GM12878 (cell line): ENCODE data around the gene PRKX. TPM values are rescaled to one million over a fixed set of nuclear protein-coding genes. Genes with fewer than 3 reads are reported as not detected.

Source experiments
- ATAC-seq: fragments of 200-7000 bp; cut with Tn5 transposase; 3 replicates; pipeline ENCODE4 v1.9.1; 2020; ENCODE audit warnings: mild to moderate bottlenecking, moderate library complexity
- BruUV-seq: library from RNA; stranded (reverse); fragments of 400-500 nt; replicated peaks from 2 replicates; lab custom pipeline; 2021; lab: Mats Ljungman, UMichigan
- CTCF ChIA-PET: fragments of 300-600 bp; sonication (Branson Sonifier 250); formaldehyde crosslinking; extraction: SDS; loops from one replicate; lab custom pipeline; 2021; ENCODE audit warnings: inconsistent platforms; lab: Yijun Ruan, JAX
- POLR2A ChIA-PET: fragments of 350-600 bp; formaldehyde crosslinking; extraction: SDS; loops from one replicate; lab custom pipeline; 2021; ENCODE audit warnings: inconsistent platforms; lab: Charles Lee
- RAD21 ChIA-PET: fragments of 300-600 bp; sonication (Branson Sonifier 250); formaldehyde crosslinking; loops from one replicate; lab custom pipeline; 2023; ENCODE audit warnings: antibody characterized with exemption; ENCODE audit not compliant: unreplicated experiment; lab: Charles Lee
- SMC1A ChIA-PET: fragments of 300-600 bp; sonication (Branson Sonifier 250); formaldehyde crosslinking; loops from one replicate; lab custom pipeline; 2023; ENCODE audit not compliant: unreplicated experiment, uncharacterized antibody; lab: Charles Lee
- DNase-seq: peaks from one replicate; pipeline ENCODE4 v3.0.0-alpha.2; 2011; ENCODE audit warnings: low read depth, low spot score
- FAIRE-seq: peaks from 3 replicates; lab custom pipeline; 2011; peaks lifted over from hg19 to GRCh38; lab: Jason Lieb, UNC
- H2AFZ ChIP-seq: 2 replicates; pipeline ENCODE4 v1.6.0; 2011; ENCODE audit warnings: low read depth, low read length, control low read depth; ENCODE audit not compliant: control insufficient read depth
- H3K27ac ChIP-seq: 2 replicates; pipeline ENCODE4 v1.5.1; 2011; ENCODE audit warnings: control low read depth; ENCODE audit not compliant: control insufficient read depth, insufficient read depth
- H3K27me3 ChIP-seq, 2 experiments: replicated peaks in 1 of 2; 2 replicates each; pipeline versions ENCODE4 v1.6.0 to v1.6.1; 2011; ENCODE audit warnings: low read length in 1 of 2; ENCODE audit not compliant: control insufficient read depth in 2 of 2, insufficient read depth in 2 of 2
- H3K36me3 ChIP-seq, 2 experiments: 2 replicates each; pipeline ENCODE4 v1.5.1; 2011; ENCODE audit warnings: low read length in 1 of 2; ENCODE audit not compliant: control insufficient read depth in 2 of 2, insufficient read depth in 2 of 2
- H3K4me1 ChIP-seq: 2 replicates; pipeline ENCODE4 v1.6.1; 2011; ENCODE audit warnings: mild to moderate bottlenecking, low read length, moderate library complexity, mixed read lengths; ENCODE audit not compliant: control insufficient read depth, insufficient read depth
- H3K4me2 ChIP-seq: 2 replicates; pipeline ENCODE4 v1.6.0; 2011; ENCODE audit warnings: control low read depth; ENCODE audit not compliant: control insufficient read depth, insufficient read depth
- H3K4me3 ChIP-seq: fragments of 200-600 bp; sonication (generic); 2 replicates; pipeline ENCODE4 v1.5.1; 2016
- H3K79me2 ChIP-seq: 2 replicates; pipeline ENCODE4 v1.6.0; 2011; ENCODE audit warnings: low read length; ENCODE audit not compliant: control insufficient read depth, insufficient read depth
- H3K9ac ChIP-seq: 2 replicates; pipeline ENCODE4 v1.8.0; 2011; ENCODE audit warnings: low read length, control low read depth, mixed read lengths; ENCODE audit not compliant: control insufficient read depth, insufficient read depth
- H3K9me3 ChIP-seq: replicated peaks from 3 replicates; pipeline ENCODE4 v1.5.1; 2011; ENCODE audit warnings: mild to moderate bottlenecking, low read length; ENCODE audit not compliant: control insufficient read depth, insufficient read depth
- H4K20me1 ChIP-seq: 2 replicates; pipeline ENCODE4 v1.6.0; 2011; ENCODE audit not compliant: control insufficient read depth, insufficient read depth
- EED ChIP-seq: sonication (generic); IDR thresholded peaks from 2 replicates; pipeline ENCODE4 v1.6.1; 2016; ENCODE audit warnings: antibody characterized with exemption, low read depth
- HDAC6 ChIP-seq: fragments of 200-600 bp; sonication (generic); IDR thresholded peaks from one replicate; pipeline ENCODE4 v1.8.0; 2017; ENCODE audit warnings: antibody characterized with exemption; ENCODE audit not compliant: unreplicated experiment
- IKZF2 ChIP-seq, 2 experiments: fragments of 450-650 bp; IDR thresholded peaks; 2 replicates each; pipeline ENCODE4 v1.6.1; 2017; ENCODE audit warnings: mild to moderate bottlenecking in 2 of 2, moderate library complexity in 2 of 2
- JUNB ChIP-seq: IDR thresholded peaks from 2 replicates; pipeline ENCODE4 v1.6.1; 2016; ENCODE audit warnings: antibody characterized with exemption, mild to moderate bottlenecking
- KAT2A ChIP-seq: conservative IDR thresholded peaks from 2 replicates; pipeline ENCODE4 v1.6.1; 2011; ENCODE audit warnings: low read depth, low read length; ENCODE audit not compliant: control insufficient read depth
- MTA2 ChIP-seq: fragments of 450-650 bp; IDR thresholded peaks from 2 replicates; pipeline ENCODE4 v1.6.1; 2016; ENCODE audit warnings: low read depth, mild to moderate bottlenecking, moderate library complexity
- NR2C1 ChIP-seq: fragments of 450-650 bp; IDR thresholded peaks from 2 replicates; pipeline ENCODE4 v1.6.1; 2017; ENCODE audit warnings: antibody characterized with exemption, mild to moderate bottlenecking, moderate library complexity
- NR2C2 ChIP-seq: IDR thresholded peaks from 2 replicates; pipeline ENCODE4 v1.6.1; 2011; ENCODE audit warnings: borderline replicate concordance, low read depth; ENCODE audit not compliant: control insufficient read depth, insufficient read length
- PAX5 ChIP-seq: IDR thresholded peaks from 2 replicates; pipeline ENCODE4 v1.6.1; 2011; ENCODE audit warnings: low read depth, low read length, borderline replicate concordance
- POLR2AphosphoS2 ChIP-seq: IDR thresholded peaks from 2 replicates; pipeline ENCODE4 v1.6.1; 2011; ENCODE audit warnings: low read depth, mild to moderate bottlenecking, low read length, improper control_type of control experiment, moderate library complexity
- RAD51 ChIP-seq: fragments of 450-650 bp; IDR thresholded peaks from 2 replicates; pipeline ENCODE4 v1.6.1; 2016; ENCODE audit warnings: moderate library complexity, mild to moderate bottlenecking, inconsistent platforms
- SMAD1 ChIP-seq: fragments of 450-650 bp; IDR thresholded peaks from 2 replicates; pipeline ENCODE4 v1.6.1; 2018; ENCODE audit warnings: mild to moderate bottlenecking, low read depth; ENCODE audit not compliant: partially characterized antibody
- SP1 ChIP-seq: IDR thresholded peaks from one replicate; pipeline ENCODE4 v1.6.1; 2011; ENCODE audit warnings: low read depth, low read length
- TARDBP ChIP-seq: IDR thresholded peaks from 2 replicates; pipeline ENCODE4 v1.6.1; 2016; ENCODE audit warnings: borderline replicate concordance
- ZNF24 ChIP-seq: fragments of 450-650 bp; IDR thresholded peaks from 2 replicates; pipeline ENCODE4 v1.6.1; 2017; ENCODE audit warnings: antibody characterized with exemption, mild to moderate bottlenecking
- ZNF384 ChIP-seq: IDR thresholded peaks from 2 replicates; pipeline ENCODE4 v1.6.1; 2012; ENCODE audit warnings: low read depth, mild to moderate bottlenecking, low read length, improper control_type of control experiment, borderline replicate concordance
- ZSCAN29 ChIP-seq: fragments of 450-650 bp; IDR thresholded peaks from 2 replicates; pipeline ENCODE4 v1.6.1; 2017; ENCODE audit warnings: mild to moderate bottlenecking, moderate library complexity
- WGBS: methylation state at CpG from one replicate; pipeline ENCODE4 v1.1.6; 2016; ENCODE audit warnings: low lambda C conversion rate; ENCODE audit not compliant: insufficient replicate concordance, insufficient coverage; ENCODE audit errors: missing lambda C conversion rate; 5-methylcytosine and 5-hydroxymethylcytosine counted together
- in situ Hi-C: fragments of 300-500 bp; cut with MboI; formaldehyde crosslinking; loops from 9 replicates; pipeline ENCODE4 v1.14.3; 2018; ENCODE audit warnings: mixed read lengths
- intact Hi-C: fragments of 100-400 bp; cut with micrococcal nuclease; formaldehyde crosslinking; loops from one replicate; pipeline ENCODE4 v1.14.2; 2022; ENCODE audit not compliant: unreplicated experiment
- polyA plus RNA-seq, 11 experiments: library from polyadenylated mRNA; depleted of rRNA in 4 of 11; unstranded in 6 of 11; stranded (reverse) in 5 of 11; fragments of >200 nt; fragmentation: Nextera tagmentation in 4 of 11; fragmentation: Illumina TruSeq in 1 of 11; extraction: Ambion mirVana in 4 of 11; extraction: Trizol in 1 of 11; gene quantifications; 1 replicate in 1 of 11; 2 replicates in 10 of 11; pipeline versions ENCODE4 v1.2.1 to v1.2.3, GENCODE V29; 2011 to 2016; ENCODE audit warnings: inconsistent platforms in 2 of 11, missing spikeins in 2 of 11, low read depth in 1 of 11
- total RNA-seq, 4 experiments: library from RNA; depleted of rRNA in 3 of 4; stranded (reverse); fragments of >200 nt in 3 of 4; fragmentation: Illumina TruSeq in 1 of 4; extraction: Trizol in 1 of 4; gene quantifications; 2 replicates each; pipeline versions ENCODE4 v1.2.1 to v1.2.3, GENCODE V29; 2013 to 2021
- TF ChIP-seq, protein P1 (sequence below): IDR thresholded peaks from 2 replicates; pipeline ENCODE4 v1.6.1; 2012; ENCODE audit warnings: low read length, inconsistent platforms
- TF ChIP-seq, protein P2 (sequence below): fragments of 450-650 bp; IDR thresholded peaks from 2 replicates; pipeline ENCODE4 v1.6.1; 2018; ENCODE audit warnings: mild to moderate bottlenecking, low read depth, moderate library complexity; ENCODE audit not compliant: partially characterized antibody

Gene PRKX
- total and polyA plus RNA-seq, 10 of the 15 experiments (the other 5 are each of a cell fraction or from before 2014, with no cell fraction given): 3.9 to 45.3 (median 23.9) TPM

- Histone ChIP-seq H3K4me1 (peaks cover 3% of the 10 kb centered on the region), H3K79me2 (peaks cover 22% of the 10 kb centered on the region), H3K9me3 (no peaks in the 10 kb centered on the region), H3K36me3 (no peaks in the 10 kb centered on the region), H3K9ac (no peak overlapping the region), H4K20me1 (no peaks in the 10 kb centered on the region), H2AFZ (no peak overlapping the region), H3K4me2 (no peak overlapping the region)
- in situ Hi-C loops (no loop called here), intact Hi-C loops (no loop called here)
- RAD21 ChIA-PET: interaction anchor here (0.9 kb wide), 1 partner anchor 64 kb away, joined by 3 read pairs; no protein-coding TSS in a partner anchor
- no peak for FAIRE-seq
- no TSS peak for BruUV-seq
- SMC1A ChIA-PET: no interaction called here
- no peak for DNase-seq
- TF ChIP-seq TARDBP (no peak), NR2C2 (no peak), MTA2 (no peak), HDAC6 (no peak), RAD51 (no peak), KAT2A (no peak), SP1 (no peak), NR2C1 (no peak), ZNF24 (no peak), ZNF384 (no peak), SMAD1 (no peak), ZSCAN29 (no peak), EED (no peak), POLR2AphosphoS2 (no peak), PAX5 (no peak), JUNB (no peak), IKZF2 (IDR thresholded peaks at IDR 0.05) (no peak)
- TF ChIP-seq, protein P1, sequence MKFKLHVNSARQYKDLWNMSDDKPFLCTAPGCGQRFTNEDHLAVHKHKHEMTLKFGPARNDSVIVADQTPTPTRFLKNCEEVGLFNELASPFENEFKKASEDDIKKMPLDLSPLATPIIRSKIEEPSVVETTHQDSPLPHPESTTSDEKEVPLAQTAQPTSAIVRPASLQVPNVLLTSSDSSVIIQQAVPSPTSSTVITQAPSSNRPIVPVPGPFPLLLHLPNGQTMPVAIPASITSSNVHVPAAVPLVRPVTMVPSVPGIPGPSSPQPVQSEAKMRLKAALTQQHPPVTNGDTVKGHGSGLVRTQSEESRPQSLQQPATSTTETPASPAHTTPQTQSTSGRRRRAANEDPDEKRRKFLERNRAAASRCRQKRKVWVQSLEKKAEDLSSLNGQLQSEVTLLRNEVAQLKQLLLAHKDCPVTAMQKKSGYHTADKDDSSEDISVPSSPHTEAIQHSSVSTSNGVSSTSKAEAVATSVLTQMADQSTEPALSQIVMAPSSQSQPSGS: no peak
- TF ChIP-seq, protein P2, sequence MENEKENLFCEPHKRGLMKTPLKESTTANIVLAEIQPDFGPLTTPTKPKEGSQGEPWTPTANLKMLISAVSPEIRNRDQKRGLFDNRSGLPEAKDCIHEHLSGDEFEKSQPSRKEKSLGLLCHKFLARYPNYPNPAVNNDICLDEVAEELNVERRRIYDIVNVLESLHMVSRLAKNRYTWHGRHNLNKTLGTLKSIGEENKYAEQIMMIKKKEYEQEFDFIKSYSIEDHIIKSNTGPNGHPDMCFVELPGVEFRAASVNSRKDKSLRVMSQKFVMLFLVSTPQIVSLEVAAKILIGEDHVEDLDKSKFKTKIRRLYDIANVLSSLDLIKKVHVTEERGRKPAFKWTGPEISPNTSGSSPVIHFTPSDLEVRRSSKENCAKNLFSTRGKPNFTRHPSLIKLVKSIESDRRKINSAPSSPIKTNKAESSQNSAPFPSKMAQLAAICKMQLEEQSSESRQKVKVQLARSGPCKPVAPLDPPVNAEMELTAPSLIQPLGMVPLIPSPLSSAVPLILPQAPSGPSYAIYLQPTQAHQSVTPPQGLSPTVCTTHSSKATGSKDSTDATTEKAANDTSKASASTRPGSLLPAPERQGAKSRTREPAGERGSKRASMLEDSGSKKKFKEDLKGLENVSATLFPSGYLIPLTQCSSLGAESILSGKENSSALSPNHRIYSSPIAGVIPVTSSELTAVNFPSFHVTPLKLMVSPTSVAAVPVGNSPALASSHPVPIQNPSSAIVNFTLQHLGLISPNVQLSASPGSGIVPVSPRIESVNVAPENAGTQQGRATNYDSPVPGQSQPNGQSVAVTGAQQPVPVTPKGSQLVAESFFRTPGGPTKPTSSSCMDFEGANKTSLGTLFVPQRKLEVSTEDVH: no peak
- TF ChIP-seq, all 136 proteins: peak for 0
- no peak for ATAC-seq
- POLR2A ChIA-PET: no interaction called here
- Histone ChIP-seq H3K27me3 (no peaks in the 10 kb centered on the region), H3K4me3 (no peak overlapping the region), H3K27ac (no peak overlapping the region)
- CTCF ChIA-PET: interaction anchor here (0.9 kb wide), 1 partner anchor 96 kb away, joined by 3 read pairs; no protein-coding TSS in a partner anchor
- 5% methylated on average over 3 of the region's 3 CpGs for WGBS
Observed at GRCh38 chrX:3715921-3716320, 2.5 kb upstream of the PRKX start.
